ENCODE data around the gene WDR1. TPM values are rescaled to one million over a fixed set of nuclear protein-coding genes. Genes with fewer than 3 reads are reported as not detected.

WDR1 gene
- total and polyA plus RNA-seq, 2 of the 13 experiments (the other 11 are each of a cell fraction or from before 2014, with no cell fraction given): 106 to 198 TPM

DNA sequence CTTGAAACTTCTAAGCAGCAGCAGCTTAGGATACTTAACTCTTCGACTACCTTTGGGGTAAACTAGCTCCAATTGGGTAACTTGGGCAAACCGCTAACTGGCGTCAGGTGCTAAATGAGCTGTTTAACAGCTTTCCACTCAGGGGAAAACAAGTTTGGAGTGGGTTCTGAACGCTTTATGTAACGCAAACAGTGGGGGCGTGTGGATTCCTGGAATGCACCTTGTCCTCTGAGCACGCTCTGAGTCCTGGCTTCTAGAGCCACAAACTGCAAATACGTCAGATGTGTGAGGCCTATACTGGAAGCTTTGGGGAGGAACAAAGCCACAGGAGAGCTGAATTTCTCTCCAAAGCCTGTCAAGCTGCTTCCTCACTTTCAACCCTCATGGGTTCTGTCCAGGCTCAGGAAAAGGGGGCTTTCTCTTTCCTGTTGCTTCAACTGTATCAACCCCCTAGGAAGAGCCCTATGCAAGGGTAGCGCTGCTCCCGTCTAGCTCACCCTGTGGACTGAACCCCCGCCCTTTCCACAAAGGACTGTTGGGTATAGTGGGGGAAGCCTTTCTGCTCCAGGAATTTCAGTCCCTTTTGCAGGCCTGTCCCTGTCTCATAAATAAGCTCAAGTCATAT, 4.5 kb upstream of the WDR1 start:
- ATAC-seq: peak; percentile 50
- H3K9ac ChIP-seq (ENCODE audit: insufficient read depth, low read depth, low read length): peak overlapping the region; percentile 89
- POLR2A ChIA-PET: interaction anchor here (0.7 to 2.4 kb wide), 12 partner anchors 9 to 969 kb away, joined by 3 to 12 read pairs (median 3); partner anchors contain the start of gene SLC2A9
- TF ChIP-seq CREB1 (IDR thresholded peaks at IDR 0.05) (no peak), CREB1 (CRISPR knock-in tag; IDR thresholded peaks at IDR 0.05) (0 out of 2 replicates have a peak, but pooled peaks have one; percentile 8), EP300 (IDR thresholded peaks at IDR 0.05; ENCODE audit: low read depth in 2 of 2, low read length in 2 of 2) (peak in 1 of 2 experiments; percentile 36; a peak in 2 of 4 replicates), EP300 (CRISPR knock-in tag; IDR thresholded peaks at IDR 0.05; ENCODE audit: borderline replicate concordance) (no peak), KAT7 (CRISPR knock-in tag; IDR thresholded peaks at IDR 0.05; ENCODE audit: borderline replicate concordance) (peak; percentile 46; the same call in 1 of the 2 replicates), FOXO4 (CRISPR knock-in tag; conservative IDR thresholded peaks at IDR 0.05) (no peak), PHB2 (IDR thresholded peaks at IDR 0.05; ENCODE audit: partially characterized antibody) (no peak), KLF16 (CRISPR knock-in tag; IDR thresholded peaks at IDR 0.05) (peak in 1 of 2 experiments; percentile 18; a peak in 1 of 4 replicates), ISX (CRISPR knock-in tag; conservative IDR thresholded peaks at IDR 0.05) (no peak), FOXP1 (IDR thresholded peaks at IDR 0.05) (no peak), FOXP1 (CRISPR knock-in tag; IDR thresholded peaks at IDR 0.05) (peak; percentile 45; the same call in 1 of the 2 replicates), ZNF619 (CRISPR knock-in tag; IDR thresholded peaks at IDR 0.05) (0 out of 2 replicates have a peak, but pooled peaks have one; percentile 17), DPF2 (CRISPR knock-in tag; IDR thresholded peaks at IDR 0.05; ENCODE audit: borderline replicate concordance, low read depth) (peak; percentile 44; the same call in 1 of the 2 replicates)
- TF ChIP-seq, protein P1, sequence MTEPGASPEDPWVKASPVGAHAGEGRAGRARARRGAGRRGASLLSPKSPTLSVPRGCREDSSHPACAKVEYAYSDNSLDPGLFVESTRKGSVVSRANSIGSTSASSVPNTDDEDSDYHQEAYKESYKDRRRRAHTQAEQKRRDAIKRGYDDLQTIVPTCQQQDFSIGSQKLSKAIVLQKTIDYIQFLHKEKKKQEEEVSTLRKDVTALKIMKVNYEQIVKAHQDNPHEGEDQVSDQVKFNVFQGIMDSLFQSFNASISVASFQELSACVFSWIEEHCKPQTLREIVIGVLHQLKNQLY (CRISPR knock-in tag; IDR thresholded peaks at IDR 0.05): 0 out of 2 replicates have a peak, but pooled peaks have one; percentile 34
- TF ChIP-seq, protein P2, sequence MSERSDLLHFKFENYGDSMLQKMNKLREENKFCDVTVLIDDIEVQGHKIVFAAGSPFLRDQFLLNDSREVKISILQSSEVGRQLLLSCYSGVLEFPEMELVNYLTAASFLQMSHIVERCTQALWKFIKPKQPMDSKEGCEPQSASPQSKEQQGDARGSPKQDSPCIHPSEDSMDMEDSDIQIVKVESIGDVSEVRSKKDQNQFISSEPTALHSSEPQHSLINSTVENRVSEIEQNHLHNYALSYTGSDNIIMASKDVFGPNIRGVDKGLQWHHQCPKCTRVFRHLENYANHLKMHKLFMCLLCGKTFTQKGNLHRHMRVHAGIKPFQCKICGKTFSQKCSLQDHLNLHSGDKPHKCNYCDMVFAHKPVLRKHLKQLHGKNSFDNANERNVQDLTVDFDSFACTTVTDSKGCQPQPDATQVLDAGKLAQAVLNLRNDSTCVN (CRISPR knock-in tag; IDR thresholded peaks at IDR 0.05; ENCODE audit: borderline replicate concordance): peak; percentile 89
- TF ChIP-seq, protein P3, sequence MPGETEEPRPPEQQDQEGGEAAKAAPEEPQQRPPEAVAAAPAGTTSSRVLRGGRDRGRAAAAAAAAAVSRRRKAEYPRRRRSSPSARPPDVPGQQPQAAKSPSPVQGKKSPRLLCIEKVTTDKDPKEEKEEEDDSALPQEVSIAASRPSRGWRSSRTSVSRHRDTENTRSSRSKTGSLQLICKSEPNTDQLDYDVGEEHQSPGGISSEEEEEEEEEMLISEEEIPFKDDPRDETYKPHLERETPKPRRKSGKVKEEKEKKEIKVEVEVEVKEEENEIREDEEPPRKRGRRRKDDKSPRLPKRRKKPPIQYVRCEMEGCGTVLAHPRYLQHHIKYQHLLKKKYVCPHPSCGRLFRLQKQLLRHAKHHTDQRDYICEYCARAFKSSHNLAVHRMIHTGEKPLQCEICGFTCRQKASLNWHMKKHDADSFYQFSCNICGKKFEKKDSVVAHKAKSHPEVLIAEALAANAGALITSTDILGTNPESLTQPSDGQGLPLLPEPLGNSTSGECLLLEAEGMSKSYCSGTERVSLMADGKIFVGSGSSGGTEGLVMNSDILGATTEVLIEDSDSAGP (CRISPR knock-in tag; IDR thresholded peaks at IDR 0.05; ENCODE audit: borderline replicate concordance): 0 out of 2 replicates have a peak, but pooled peaks have one; percentile 43

More for the DNA sequence above, 4.5 kb upstream of the WDR1 start:
- in situ Hi-C loops (cut with HindIII; ENCODE audit: extremely low pct_ligation_motif_present, low pct_unique_long_range_greater_than_20kb): no loop called here
- Histone ChIP-seq H2AFZ (ENCODE audit: low read length) (no peak overlapping the region), H3K27me3 (ENCODE audit: control insufficient read depth in 1 of 2, insufficient read depth in 2 of 2, low read length in 2 of 2) (no peaks in the 10 kb centered on the region), H3K36me3 (replicated peaks in 1 of 2; ENCODE audit: control insufficient read depth in 1 of 2, insufficient read depth in 2 of 2, low read length in 2 of 2) (no peaks in the 10 kb centered on the region), H3K4me2 (ENCODE audit: low read depth, low read length) (peak overlapping the region; percentile 70), H3K4me1 (ENCODE audit: insufficient read depth, low read length) (peaks cover 77% of the 10 kb centered on the region), H3K9me3 (ENCODE audit: low read length) (no peaks in the 10 kb centered on the region), H3K4me3 (replicated peaks in 1 of 3; ENCODE audit: insufficient read depth in 1 of 3, low read depth in 2 of 3, low read length in 3 of 3) (peak overlapping the region; percentile 4 to 49 (median 6); a peak in 1 of 6 replicates), H3K27ac (ENCODE audit: extremely low read length, insufficient read depth, low read length) (peak overlapping the region; percentile 98), H3K79me2 (ENCODE audit: insufficient read depth, low read length) (peaks cover 5% of the 10 kb centered on the region), H4K20me1 (ENCODE audit: insufficient read depth, low read length) (no peaks in the 10 kb centered on the region)
- 19% methylated on average over 8 of the region's 11 CpGs for WGBS (ENCODE audit: low lambda C conversion rate)
- CTCF ChIA-PET (ENCODE audit: low intra/inter-chr PET ratio, low total read pairs): no interaction called here
- BruUV-seq (replicated peaks): TSS peak; percentile 89
- FAIRE-seq (no peak), DNase-seq (ENCODE audit: low spot score) (peak; percentile 77)
- intact Hi-C loops (cut with micrococcal nuclease; ENCODE audit: unreplicated experiment): loop anchor here (5.0 kb wide), 1 partner anchor 114 kb away; no protein-coding TSS in a partner anchor
